Vagina (tissue), 2 donors: ENCODE results near the gene RASA3.

Experiments
- POLR2A ChIP-seq, 2 donors: fragments of 450-650 bp; IDR thresholded peaks; one replicate each; pipeline ENCODE4 v1.6.1; 2017; ENCODE audit warnings: antibody characterized with exemption in 2 of 2, mild to moderate bottlenecking in 2 of 2, moderate library complexity in 2 of 2
- POLR2AphosphoS5 ChIP-seq, 2 donors: sonication (generic); formaldehyde crosslinking; IDR thresholded peaks; one replicate each; pipeline ENCODE4 v1.9.0; 2017; ENCODE audit warnings: antibody characterized with exemption in 2 of 2, mild to moderate bottlenecking in 2 of 2, low read depth in 1 of 2; ENCODE audit not compliant: insufficient read depth in 1 of 2
- TF ChIP-seq, protein P1 (sequence below), 3 experiments: fragments of 450-650 bp in 2 of 3; fragments of 200-600 bp in 1 of 3; sonication (generic) in 1 of 3; IDR thresholded peaks; one replicate each; pipeline ENCODE4 v1.5.1; 2017 to 2019; ENCODE audit warnings: antibody characterized with exemption in 3 of 3, mild to moderate bottlenecking in 2 of 3, moderate library complexity in 2 of 3

DNA sequence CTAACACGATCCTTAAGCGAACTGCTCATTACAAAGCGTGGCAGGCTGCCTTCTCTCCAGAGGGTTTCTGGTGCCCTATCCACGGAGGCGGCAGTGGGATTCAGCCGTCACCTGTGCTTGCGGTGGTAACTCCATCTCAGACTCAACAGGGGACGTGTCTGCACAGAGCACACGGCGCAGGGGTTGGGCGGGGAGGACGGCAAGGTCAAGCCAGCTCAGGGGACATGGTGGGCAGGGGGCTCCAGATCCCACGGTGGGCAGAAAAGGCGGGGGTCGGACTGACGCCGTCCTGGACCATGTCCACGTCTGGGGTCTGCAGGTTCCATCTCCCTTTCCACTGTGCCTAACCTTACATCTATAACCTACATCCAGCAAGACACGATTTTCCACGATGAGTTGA, 70.7 kb downstream of the RASA3 start:
- TF ChIP-seq, protein P1, sequence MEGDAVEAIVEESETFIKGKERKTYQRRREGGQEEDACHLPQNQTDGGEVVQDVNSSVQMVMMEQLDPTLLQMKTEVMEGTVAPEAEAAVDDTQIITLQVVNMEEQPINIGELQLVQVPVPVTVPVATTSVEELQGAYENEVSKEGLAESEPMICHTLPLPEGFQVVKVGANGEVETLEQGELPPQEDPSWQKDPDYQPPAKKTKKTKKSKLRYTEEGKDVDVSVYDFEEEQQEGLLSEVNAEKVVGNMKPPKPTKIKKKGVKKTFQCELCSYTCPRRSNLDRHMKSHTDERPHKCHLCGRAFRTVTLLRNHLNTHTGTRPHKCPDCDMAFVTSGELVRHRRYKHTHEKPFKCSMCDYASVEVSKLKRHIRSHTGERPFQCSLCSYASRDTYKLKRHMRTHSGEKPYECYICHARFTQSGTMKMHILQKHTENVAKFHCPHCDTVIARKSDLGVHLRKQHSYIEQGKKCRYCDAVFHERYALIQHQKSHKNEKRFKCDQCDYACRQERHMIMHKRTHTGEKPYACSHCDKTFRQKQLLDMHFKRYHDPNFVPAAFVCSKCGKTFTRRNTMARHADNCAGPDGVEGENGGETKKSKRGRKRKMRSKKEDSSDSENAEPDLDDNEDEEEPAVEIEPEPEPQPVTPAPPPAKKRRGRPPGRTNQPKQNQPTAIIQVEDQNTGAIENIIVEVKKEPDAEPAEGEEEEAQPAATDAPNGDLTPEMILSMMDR (IDR thresholded peaks at IDR 0.05) = no peak
- no peak for TF ChIP-seq POLR2AphosphoS5 (IDR thresholded peaks at IDR 0.05; ENCODE audit: insufficient read depth in 1 of 2, low read depth in 1 of 2)
- TF ChIP-seq POLR2A (IDR thresholded peaks at IDR 0.05) = no peak
